Spleen (tissue), 7 donors: ENCODE data around the gene KRT33B.

Experiments used
- POLR2A ChIP-seq, 3 donors: fragments of 450-650 bp; IDR thresholded peaks; one replicate each; pipeline ENCODE4 v1.5.1; 2017; ENCODE audit warnings: antibody characterized with exemption in 3 of 3, mild to moderate bottlenecking in 1 of 3
- TF ChIP-seq, protein P1 (sequence below), 11 experiments: fragments of 200-600 bp in 7 of 11; fragments of 450-650 bp in 4 of 11; sonication (generic) in 4 of 11; IDR thresholded peaks in 8 of 11; conservative IDR thresholded peaks in 3 of 11; 1 replicate in 7 of 11; 2 replicates in 4 of 11; pipeline versions ENCODE4 v1.4.0 to v1.8.0; 2016 to 2021; ENCODE audit warnings: antibody characterized with exemption in 11 of 11, inconsistent platforms in 4 of 11, mild to moderate bottlenecking in 1 of 11
- donor health status: DM: no; HTN: no; CAD: no; lungs with moderate emphysema.
- donor health status: DM: no; HTN: no; CAD: no.
- donor health status: DM: no; HTN: no; CAD: no.

DNA sequence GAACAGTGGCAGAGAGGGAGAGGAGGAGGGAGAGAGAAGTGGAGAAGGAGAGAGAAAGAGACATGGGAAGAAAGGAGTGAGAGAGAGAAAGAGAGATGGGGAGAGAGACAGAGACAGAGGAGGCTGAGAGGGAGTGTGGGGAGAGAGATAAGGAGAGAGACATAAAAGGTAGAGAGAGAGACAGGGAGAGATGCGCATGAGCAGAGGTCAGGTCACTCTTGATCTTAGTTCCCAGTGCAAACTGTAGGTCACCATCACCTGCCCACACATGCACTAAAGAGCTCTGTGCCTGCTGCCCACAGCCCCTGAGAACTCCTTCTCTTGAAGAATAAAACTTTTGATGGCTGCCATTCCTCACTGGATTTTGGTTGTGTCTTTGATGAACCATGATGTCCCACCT lies 33.9 kb downstream of the KRT33B start:
- no peak for TF ChIP-seq POLR2A (IDR thresholded peaks at IDR 0.05)
- TF ChIP-seq, protein P1, sequence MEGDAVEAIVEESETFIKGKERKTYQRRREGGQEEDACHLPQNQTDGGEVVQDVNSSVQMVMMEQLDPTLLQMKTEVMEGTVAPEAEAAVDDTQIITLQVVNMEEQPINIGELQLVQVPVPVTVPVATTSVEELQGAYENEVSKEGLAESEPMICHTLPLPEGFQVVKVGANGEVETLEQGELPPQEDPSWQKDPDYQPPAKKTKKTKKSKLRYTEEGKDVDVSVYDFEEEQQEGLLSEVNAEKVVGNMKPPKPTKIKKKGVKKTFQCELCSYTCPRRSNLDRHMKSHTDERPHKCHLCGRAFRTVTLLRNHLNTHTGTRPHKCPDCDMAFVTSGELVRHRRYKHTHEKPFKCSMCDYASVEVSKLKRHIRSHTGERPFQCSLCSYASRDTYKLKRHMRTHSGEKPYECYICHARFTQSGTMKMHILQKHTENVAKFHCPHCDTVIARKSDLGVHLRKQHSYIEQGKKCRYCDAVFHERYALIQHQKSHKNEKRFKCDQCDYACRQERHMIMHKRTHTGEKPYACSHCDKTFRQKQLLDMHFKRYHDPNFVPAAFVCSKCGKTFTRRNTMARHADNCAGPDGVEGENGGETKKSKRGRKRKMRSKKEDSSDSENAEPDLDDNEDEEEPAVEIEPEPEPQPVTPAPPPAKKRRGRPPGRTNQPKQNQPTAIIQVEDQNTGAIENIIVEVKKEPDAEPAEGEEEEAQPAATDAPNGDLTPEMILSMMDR (IDR thresholded peaks at IDR 0.05 in 8 of 11, conservative IDR thresholded peaks at IDR 0.05 in 3 of 11): no peak
